Measurements from ENCODE around the gene KDM1A. TPM values are rescaled to one million over a fixed set of nuclear protein-coding genes. Genes with fewer than 3 reads are reported as not detected.

Gene KDM1A
- total RNA-seq, 1 donor from 2014 or later, result 28.7 TPM

GRCh38 chr1:23037081-23037740 is 17.9 kb downstream of the KDM1A start:
- intact Hi-C loops (cut with DNase I), result no loop called here
- Histone ChIP-seq H3K4me3 (no peak overlapping the region), H3K27ac (no peak overlapping the region), H3K9me3 (no peaks in the 10 kb centered on the region), H3K27me3 (no peaks in the 10 kb centered on the region), H3K4me1 (no peaks in the 10 kb centered on the region), H3K36me3 (no peaks in the 10 kb centered on the region)
- no peak for TF ChIP-seq CTCF (IDR thresholded peaks at IDR 0.05)
- DNase-seq (ENCODE audit: low spot score in 2 of 2), result no peak

DNA sequence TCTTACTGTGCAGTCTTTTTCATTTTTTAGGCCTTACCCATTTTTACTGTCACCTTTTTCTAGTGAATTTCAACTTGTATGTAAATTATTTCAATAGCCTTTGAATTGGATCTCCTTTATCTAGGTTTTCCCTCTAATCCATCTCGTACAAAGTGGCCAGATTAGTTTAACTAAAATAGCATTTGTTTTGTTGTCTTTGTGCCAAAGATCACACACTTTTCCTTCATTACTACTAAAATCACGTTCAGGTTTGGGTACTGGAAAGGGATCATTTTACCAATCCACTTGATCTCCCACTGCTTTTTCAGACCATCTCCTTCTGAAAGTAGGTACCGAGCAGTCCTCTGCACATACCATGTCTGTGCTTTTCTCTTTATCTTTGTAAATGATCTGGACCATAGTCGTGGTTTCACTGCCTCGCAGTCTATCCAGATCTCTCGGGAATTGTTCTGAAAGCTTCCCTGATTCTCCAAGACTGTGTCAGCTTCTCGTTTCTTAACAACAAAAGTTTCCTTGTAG is 20.1 kb downstream of the KDM1A start:
- no peak for DNase-seq (ENCODE audit: low spot score in 2 of 2)
- intact Hi-C loops (cut with DNase I), result no loop called here
- Histone ChIP-seq H3K36me3 (no peaks in the 10 kb centered on the region), H3K4me3 (no peak overlapping the region), H3K4me1 (no peaks in the 10 kb centered on the region), H3K9me3 (no peaks in the 10 kb centered on the region), H3K27me3 (no peaks in the 10 kb centered on the region), H3K27ac (no peak overlapping the region)
- no peak for TF ChIP-seq CTCF (IDR thresholded peaks at IDR 0.05)

GRCh38 chr1:23040509-23040908 is 21.2 kb downstream of the KDM1A start:
- H3K36me3 ChIP-seq, result no peaks in the 10 kb centered on the region
- no peaks in the 10 kb centered on the region for H3K27me3 ChIP-seq
- H3K9me3 ChIP-seq, result no peaks in the 10 kb centered on the region
- no peaks in the 10 kb centered on the region for H3K4me1 ChIP-seq
- H3K4me3 ChIP-seq, result no peak overlapping the region
- no peak for DNase-seq (ENCODE audit: low spot score in 2 of 2)
- TF ChIP-seq CTCF (IDR thresholded peaks at IDR 0.05), result no peak
- no peak overlapping the region for H3K27ac ChIP-seq
- intact Hi-C loops (cut with DNase I), result no loop called here

- H3K27ac ChIP-seq, result no peak overlapping the region
- no peak for DNase-seq (ENCODE audit: low spot score in 2 of 2)
Measured at GRCh38 chr1:23044035-23044434, 24.8 kb downstream of the KDM1A start.

DNA sequence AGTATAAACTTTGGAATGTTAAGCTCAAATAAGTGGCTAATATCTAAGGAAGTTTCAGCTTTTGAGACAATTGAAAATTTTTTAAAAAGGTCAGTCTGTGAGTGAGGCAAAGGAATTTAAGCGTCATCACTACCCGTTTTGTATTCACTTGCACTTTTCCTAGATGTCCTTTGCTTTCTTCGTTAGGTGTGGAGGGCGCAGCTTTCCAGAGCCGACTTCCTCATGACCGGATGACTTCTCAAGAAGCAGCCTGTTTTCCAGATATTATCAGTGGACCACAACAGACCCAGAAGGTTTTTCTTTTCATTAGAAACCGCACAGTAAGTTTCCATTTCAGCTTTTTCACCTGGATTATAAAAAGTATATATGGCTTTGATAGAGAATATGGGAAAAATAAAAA is 30.9 kb downstream of the KDM1A start:
- no peaks in the 10 kb centered on the region for H3K4me1 ChIP-seq
- no peak for DNase-seq (ENCODE audit: low spot score in 2 of 2)
- H3K9me3 ChIP-seq, result no peaks in the 10 kb centered on the region
- no peak overlapping the region for H3K4me3 ChIP-seq
- H3K27ac ChIP-seq, result no peak overlapping the region
- H3K36me3 ChIP-seq, result peaks cover 8 to 10% of the 10 kb centered on the region in 2 donors
- no peaks in the 10 kb centered on the region for H3K27me3 ChIP-seq
- TF ChIP-seq CTCF (IDR thresholded peaks at IDR 0.05), result no peak
- intact Hi-C loops (cut with DNase I), result no loop called here

More at GRCh38 chr1:23044035-23044434, 24.8 kb downstream of the KDM1A start:
- no peaks in the 10 kb centered on the region for H3K4me1 ChIP-seq
- no peaks in the 10 kb centered on the region for H3K36me3 ChIP-seq
- H3K9me3 ChIP-seq, result no peaks in the 10 kb centered on the region
- H3K27me3 ChIP-seq, result no peaks in the 10 kb centered on the region
- H3K4me3 ChIP-seq, result no peak overlapping the region
- no peak for TF ChIP-seq CTCF (IDR thresholded peaks at IDR 0.05)
- intact Hi-C loops (cut with DNase I), result no loop called here

Data from ascending aorta (tissue), 2 donors.